Ectodermal cell (in vitro differentiated cells): Measurements from ENCODE around the gene PMAIP1. TPM values are rescaled to one million over a fixed set of nuclear protein-coding genes. Genes with fewer than 3 reads are reported as not detected.
"Not testable (repeated sequence)": the region's sequence is repeated elsewhere in the genome, so short reads cannot be mapped to it uniquely, and the experiment has no call there.

Source experiments
- H3K27ac ChIP-seq: 2 replicates; pipeline ENCODE4 v1.7.0; 2013; ENCODE audit warnings: mild to moderate bottlenecking, low read depth, low read length; ENCODE audit not compliant: insufficient read depth, poor library complexity, severe bottlenecking
- H3K27me3 ChIP-seq: 2 replicates; pipeline ENCODE4 v1.7.0; 2013; ENCODE audit warnings: mild to moderate bottlenecking, low read length; ENCODE audit not compliant: insufficient read depth, control insufficient read depth, poor library complexity, severe bottlenecking
- H3K36me3 ChIP-seq: one replicate; pipeline ENCODE4 v1.7.0; 2013; ENCODE audit warnings: low read length; ENCODE audit not compliant: control insufficient read depth, insufficient read depth
- H3K4me1 ChIP-seq: one replicate; pipeline ENCODE4 v1.7.0; 2013; ENCODE audit warnings: low read length; ENCODE audit not compliant: control insufficient read depth, insufficient read depth
- H3K4me3 ChIP-seq: 2 replicates; pipeline ENCODE4 v1.7.0; 2013; ENCODE audit warnings: low read depth, low read length, control low read depth; ENCODE audit not compliant: insufficient read depth
- H3K9me3 ChIP-seq: 2 replicates; pipeline ENCODE4 v1.7.0; 2013; ENCODE audit warnings: mild to moderate bottlenecking, low read length, moderate library complexity; ENCODE audit not compliant: control insufficient read depth
- WGBS, 2 experiments: methylation state at CpG; one replicate each; pipeline ENCODE4 v1.1.7; 2013; ENCODE audit warnings: missing lambda C conversion rate in 2 of 2; 5-methylcytosine and 5-hydroxymethylcytosine counted together
- polyA plus RNA-seq, 4 experiments: library from polyadenylated mRNA; stranded (reverse); fragments of 50-300 nt; gene quantifications; one replicate each; pipeline ENCODE4 v1.2.3, GENCODE V29; 2013

PMAIP1 gene
- polyA plus RNA-seq (2013, experiment 1 of 4): 1.4 TPM
- 1.4 TPM for polyA plus RNA-seq (2013, experiment 2 of 4)
- polyA plus RNA-seq (2013, experiment 3 of 4): 0.96 TPM
- 1.6 TPM for polyA plus RNA-seq (2013, experiment 4 of 4)

DNA sequence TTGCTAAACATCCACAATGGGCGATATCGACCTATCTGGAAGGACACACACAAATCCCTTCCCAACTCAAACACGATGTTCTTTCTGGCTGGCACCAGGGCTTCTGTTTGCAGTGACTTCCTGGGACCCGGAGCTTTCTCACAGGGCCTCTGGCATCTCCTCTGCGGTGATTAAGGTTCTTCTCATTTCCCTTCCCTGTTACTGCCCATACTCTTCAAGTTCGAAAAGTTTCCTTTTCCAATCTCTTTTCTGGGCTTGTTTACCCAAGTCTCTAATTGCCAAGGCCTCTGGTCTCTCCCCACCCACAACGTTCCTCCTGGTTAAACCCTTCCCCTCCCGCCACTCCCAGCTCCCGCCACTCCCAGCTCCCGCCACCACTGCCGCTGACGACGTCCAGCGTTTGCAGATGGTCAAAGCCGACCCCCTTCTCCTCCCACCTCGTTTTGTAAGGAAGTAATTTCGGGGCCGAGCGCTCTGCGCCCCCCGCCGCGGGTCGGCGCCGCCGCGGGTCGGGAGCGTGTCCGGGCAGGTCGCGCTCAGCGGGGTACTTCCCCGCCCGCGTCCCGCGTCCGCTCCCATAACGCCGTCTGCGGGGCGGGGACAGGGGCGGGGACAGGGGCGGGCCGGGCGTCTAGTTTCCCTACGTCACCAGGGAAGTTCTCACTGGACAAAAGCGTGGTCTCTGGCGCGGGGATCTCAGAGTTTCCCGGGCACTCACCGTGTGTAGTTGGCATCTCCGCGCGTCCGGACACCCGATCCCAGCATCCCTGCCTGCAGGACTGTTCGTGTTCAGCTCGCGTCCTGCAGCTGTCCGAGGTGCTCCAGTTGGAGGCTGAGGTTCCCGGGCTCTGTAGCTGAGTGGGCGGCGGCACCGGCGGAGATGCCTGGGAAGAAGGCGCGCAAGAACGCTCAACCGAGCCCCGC lies at the start of gene PMAIP1:
Gene PMAIP1 (plus strand): TSS at position 699 of the 924 bp plus-strand sequence. CDS start 182 bp downstream, at position 881.
- 0% methylated on average over 72 of the region's 73 CpGs for WGBS, 2 experiments
- peak within 1 kb of the TSS; percentile 35 for H3K4me3 ChIP-seq
- H3K27me3 ChIP-seq: peaks cover 71% of the 10 kb centered on the region
- peaks cover 12% of the 10 kb centered on the region for H3K4me1 ChIP-seq
- no peaks in the 10 kb centered on the region for H3K9me3 ChIP-seq
- H3K27ac ChIP-seq: no peak within 1 kb of the TSS
- H3K36me3 ChIP-seq: no peaks in the 10 kb centered on the region

- no peak overlapping the region for H3K4me3 ChIP-seq
- H3K9me3 ChIP-seq: no peaks in the 10 kb centered on the region
- WGBS, 2 experiments: 93% methylated on average over 8 of the region's 8 CpGs
- H3K36me3 ChIP-seq: no peaks in the 10 kb centered on the region
- no peaks in the 10 kb centered on the region for H3K4me1 ChIP-seq
- no peak overlapping the region for H3K27ac ChIP-seq
- H3K27me3 ChIP-seq: no peaks in the 10 kb centered on the region
Measured at GRCh38 chr18:59851784-59852399, 47.9 kb upstream of the PMAIP1 start.

DNA sequence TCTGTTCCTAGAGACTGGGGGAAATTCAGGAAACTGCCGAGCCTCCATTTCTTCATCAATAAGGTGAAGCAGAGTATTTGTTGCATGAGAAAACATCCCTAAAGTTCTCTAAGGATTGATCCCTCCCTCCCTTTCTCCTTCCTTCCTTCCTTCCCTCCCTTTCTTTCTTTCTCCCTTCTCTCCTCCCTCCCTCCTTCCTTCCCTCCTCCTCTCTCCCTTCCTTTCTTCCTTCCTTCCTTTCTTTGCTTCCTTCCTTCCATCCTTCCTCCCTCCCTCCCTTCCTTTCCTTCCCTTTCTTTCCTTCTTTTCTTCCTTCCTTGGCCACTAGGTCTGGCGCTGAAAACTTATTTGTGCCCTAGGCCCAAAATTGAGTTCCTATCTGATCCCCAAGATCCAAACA lies 47.2 kb upstream of the PMAIP1 start:
- no peaks in the 10 kb centered on the region for H3K27me3 ChIP-seq
- 94% methylated on average over 2 of the region's 2 CpGs for WGBS, 2 experiments
- no peaks in the 10 kb centered on the region for H3K9me3 ChIP-seq
- no peak overlapping the region for H3K4me3 ChIP-seq
- no peaks in the 10 kb centered on the region for H3K36me3 ChIP-seq
- no peaks in the 10 kb centered on the region for H3K4me1 ChIP-seq
- no peak overlapping the region for H3K27ac ChIP-seq

DNA sequence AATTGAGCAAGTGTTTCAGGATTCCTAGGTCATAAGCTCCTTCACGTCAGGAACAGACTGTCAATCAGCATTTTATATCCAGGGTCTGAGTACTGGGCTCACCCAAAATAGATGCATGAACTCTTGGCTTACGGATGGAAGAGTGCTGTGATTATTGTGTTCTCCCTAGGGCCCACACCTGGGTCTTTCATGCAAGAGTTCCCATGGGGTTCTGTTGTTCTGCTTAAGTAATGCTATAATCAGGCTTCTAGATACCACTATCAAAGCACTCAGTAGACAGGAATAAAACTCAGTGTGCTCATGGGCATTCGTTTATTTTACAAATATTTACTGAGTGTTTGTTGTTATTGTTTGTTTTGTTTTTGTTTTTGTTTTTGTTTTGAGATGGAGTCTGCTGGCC lies 46.4 kb upstream of the PMAIP1 start:
- H3K27ac ChIP-seq: no peak overlapping the region
- H3K4me1 ChIP-seq: no peaks in the 10 kb centered on the region
- H3K36me3 ChIP-seq: no peaks in the 10 kb centered on the region
- no peak overlapping the region for H3K4me3 ChIP-seq
- no peaks in the 10 kb centered on the region for H3K27me3 ChIP-seq
- no peaks in the 10 kb centered on the region for H3K9me3 ChIP-seq
- 62 to 93% methylated on average over 2 to 3 of the region's 3 CpGs for WGBS, 2 experiments

- H3K9me3 ChIP-seq, H3K27ac ChIP-seq, H3K27me3 ChIP-seq, H3K4me3 ChIP-seq, H3K4me1 ChIP-seq, H3K36me3 ChIP-seq: not testable (repeated sequence)
- WGBS, 2 experiments: 93 to 94% methylated on average over 4 of the region's 4 CpGs
Measured at GRCh38 chr18:59853988-59854387, 45.8 kb upstream of the PMAIP1 start.

DNA sequence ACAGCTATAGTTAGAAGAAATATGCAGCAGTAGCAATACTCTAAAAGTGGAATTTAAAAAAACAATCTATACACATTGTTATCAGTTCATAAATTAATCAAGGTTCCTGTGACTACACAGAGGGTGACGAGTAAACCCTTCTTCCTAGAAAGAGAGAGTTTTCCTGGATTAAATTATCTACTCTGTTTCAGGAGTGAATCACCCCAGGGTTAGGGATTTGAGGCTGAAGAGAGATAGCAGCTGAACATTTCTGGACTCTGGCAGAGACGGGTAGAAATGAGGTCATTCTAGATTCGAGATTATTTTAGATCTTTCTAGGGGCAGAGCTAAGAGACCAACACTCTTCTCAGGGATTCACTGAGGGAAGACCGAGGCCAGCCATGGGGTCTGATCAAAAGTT lies 38.8 kb upstream of the PMAIP1 start:
- Histone ChIP-seq H3K4me1 (no peaks in the 10 kb centered on the region), H3K4me3 (no peak overlapping the region), H3K36me3 (no peaks in the 10 kb centered on the region), H3K9me3 (no peaks in the 10 kb centered on the region), H3K27me3 (peaks cover 3% of the 10 kb centered on the region), H3K27ac (no peak overlapping the region)
- WGBS, 2 experiments: 93 to 96% methylated on average over 4 of the region's 4 CpGs

- no peak overlapping the region for H3K4me3 ChIP-seq
- no peaks in the 10 kb centered on the region for H3K36me3 ChIP-seq
- 82 to 89% methylated on average over 7 of the region's 7 CpGs for WGBS, 2 experiments
- H3K27me3 ChIP-seq: peaks cover 3% of the 10 kb centered on the region
- H3K4me1 ChIP-seq: no peaks in the 10 kb centered on the region
- H3K9me3 ChIP-seq: no peaks in the 10 kb centered on the region
- H3K27ac ChIP-seq: no peak overlapping the region
Measured at GRCh38 chr18:59861963-59862819, 37.6 kb upstream of the PMAIP1 start.

- 90 to 91% methylated on average over 5 to 6 of the region's 6 CpGs for WGBS, 2 experiments
- H3K4me1 ChIP-seq: no peaks in the 10 kb centered on the region
Measured at GRCh38 chr18:59865241-59865986, 34.4 kb upstream of the PMAIP1 start.

DNA sequence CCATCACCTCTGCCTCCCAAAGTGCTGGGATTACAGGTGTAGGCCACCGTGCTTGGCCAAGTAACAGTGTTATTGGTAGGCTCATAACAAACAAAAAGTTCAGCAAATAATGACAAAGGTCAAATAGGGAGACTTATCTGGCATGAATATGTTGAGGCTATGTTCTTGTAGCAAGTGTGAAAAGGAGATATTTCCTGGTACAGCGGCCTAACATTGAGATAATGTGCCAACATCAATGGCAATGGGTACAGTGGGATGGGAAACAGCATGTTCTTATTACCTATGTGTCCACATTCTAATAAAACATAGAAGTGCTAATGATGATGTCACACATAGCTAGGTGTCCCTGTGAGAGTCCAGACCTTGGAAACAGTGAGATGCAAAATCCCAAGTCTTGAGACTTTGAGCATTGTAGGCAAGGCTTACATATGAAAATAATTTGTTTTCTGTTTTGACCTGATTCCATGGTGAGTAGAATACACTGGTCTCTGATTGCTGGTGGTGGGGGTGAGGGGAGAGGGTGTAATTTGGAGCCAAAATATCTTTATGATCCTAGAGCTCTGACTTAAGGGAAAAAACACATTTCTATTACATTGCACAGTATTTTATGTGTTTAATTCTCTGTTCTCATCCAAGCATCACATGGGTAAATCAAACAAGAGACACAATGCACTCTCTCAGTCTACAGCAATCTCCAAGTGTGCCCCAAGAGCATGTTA lies 33.1 kb upstream of the PMAIP1 start:
- no peak overlapping the region for H3K4me3 ChIP-seq
- H3K27ac ChIP-seq: no peak overlapping the region
- peaks cover 3% of the 10 kb centered on the region for H3K27me3 ChIP-seq
- no peaks in the 10 kb centered on the region for H3K9me3 ChIP-seq
- no peaks in the 10 kb centered on the region for H3K4me1 ChIP-seq
- no peaks in the 10 kb centered on the region for H3K36me3 ChIP-seq
- 87 to 90% methylated on average over 2 of the region's 2 CpGs for WGBS, 2 experiments

More at GRCh38 chr18:59865241-59865986, 34.4 kb upstream of the PMAIP1 start:
- Histone ChIP-seq H3K27ac (no peak overlapping the region), H3K27me3 (peaks cover 3% of the 10 kb centered on the region), H3K9me3 (no peaks in the 10 kb centered on the region), H3K36me3 (no peaks in the 10 kb centered on the region), H3K4me3 (no peak overlapping the region)
